Fibroblast of villous mesenchyme (primary cell): ENCODE results near the gene ASGR2. TPM values are rescaled to one million over a fixed set of nuclear protein-coding genes. Genes with fewer than 3 reads are reported as not detected.
"Not testable (repeated sequence)": the region's sequence is repeated elsewhere in the genome, so short reads cannot be mapped to it uniquely, and the experiment has no call there.

ENCODE experiments used
- DNase-seq: peaks from one replicate; pipeline ENCODE4 v3.0.0-alpha.2; 2010; ENCODE audit warnings: low read depth
- H3K4me3 ChIP-seq: 2 replicates; pipeline ENCODE4 v1.5.1; 2011; ENCODE audit warnings: low read depth, mild to moderate bottlenecking, low read length
- CTCF ChIP-seq: IDR thresholded peaks from 2 replicates; pipeline ENCODE4 v1.5.1; 2012; ENCODE audit warnings: low read depth, mild to moderate bottlenecking, low read length; ENCODE audit not compliant: insufficient read depth
- total RNA-seq: library from RNA; depleted of rRNA; stranded (reverse); fragments of >200 nt; gene quantifications from 2 replicates; pipeline ENCODE4 v1.2.3, GENCODE V29; 2012

Gene ASGR2
- total RNA-seq, 1 donor, result not detected

- H3K4me3 ChIP-seq, result no peak overlapping the region
- DNase-seq, result no peak
- no peak for TF ChIP-seq CTCF
Observed at GRCh38 chr17:7132511-7133094, 18.0 kb upstream of the ASGR2 start.

- TF ChIP-seq CTCF, result no peak
- H3K4me3 ChIP-seq, result no peak overlapping the region
- DNase-seq, result no peak
Observed at GRCh38 chr17:7131423-7131791, 16.8 kb upstream of the ASGR2 start.

GRCh38 chr17:7130621-7131422 lies 16.2 kb upstream of the ASGR2 start:
- no peak for TF ChIP-seq CTCF
- no peak overlapping the region for H3K4me3 ChIP-seq
- DNase-seq, result no peak

- DNase-seq, result no peak
- no peak overlapping the region for H3K4me3 ChIP-seq
- TF ChIP-seq CTCF, result no peak
Observed at GRCh38 chr17:7129311-7129710, 14.7 kb upstream of the ASGR2 start.

GRCh38 chr17:7128160-7128559 lies 13.5 kb upstream of the ASGR2 start:
- no peak overlapping the region for H3K4me3 ChIP-seq
- DNase-seq, result no peak
- TF ChIP-seq CTCF, result no peak

GRCh38 chr17:7127501-7127900 lies 12.9 kb upstream of the ASGR2 start:
- DNase-seq, H3K4me3 ChIP-seq: not testable (repeated sequence)

- H3K4me3 ChIP-seq, DNase-seq: not testable (repeated sequence)
Observed at GRCh38 chr17:7126386-7126785, 11.8 kb upstream of the ASGR2 start.

- H3K4me3 ChIP-seq, result no peak overlapping the region
- DNase-seq, result no peak
- TF ChIP-seq CTCF, result no peak
Observed at GRCh38 chr17:7124923-7125322, 10.3 kb upstream of the ASGR2 start.
